AG04449 (cell line): Measurements from ENCODE around the gene DNAH17.

Experiments
- CTCF ChIA-PET: fragments of 350-600 bp; formaldehyde crosslinking; extraction: SDS; loops from one replicate; lab custom pipeline; 2021; ENCODE audit warnings: antibody characterized with exemption; lab: Yijun Ruan, JAX
- POLR2A ChIA-PET: fragments of 400-600, 350-600 bp; formaldehyde crosslinking; extraction: SDS; loops from one replicate; lab custom pipeline; 2020; ENCODE audit warnings: antibody characterized with exemption, inconsistent platforms; lab: Yijun Ruan, JAX
- DNase-seq: peaks from one replicate; pipeline ENCODE4 v3.0.0-alpha.2; 2010; ENCODE audit warnings: low read depth, low spot score
- H3K4me3 ChIP-seq: 2 replicates; pipeline ENCODE4 v1.5.1; 2011; ENCODE audit warnings: low read depth, mild to moderate bottlenecking, control low read depth, low read length
- CTCF ChIP-seq: IDR thresholded peaks from one replicate; pipeline ENCODE4 v1.5.1; 2011; ENCODE audit warnings: mild to moderate bottlenecking, moderate library complexity, low read length, control low read depth, inconsistent platforms; ENCODE audit not compliant: insufficient read depth; ENCODE audit errors: missing control alignments

The DNAH17 gene

DNA sequence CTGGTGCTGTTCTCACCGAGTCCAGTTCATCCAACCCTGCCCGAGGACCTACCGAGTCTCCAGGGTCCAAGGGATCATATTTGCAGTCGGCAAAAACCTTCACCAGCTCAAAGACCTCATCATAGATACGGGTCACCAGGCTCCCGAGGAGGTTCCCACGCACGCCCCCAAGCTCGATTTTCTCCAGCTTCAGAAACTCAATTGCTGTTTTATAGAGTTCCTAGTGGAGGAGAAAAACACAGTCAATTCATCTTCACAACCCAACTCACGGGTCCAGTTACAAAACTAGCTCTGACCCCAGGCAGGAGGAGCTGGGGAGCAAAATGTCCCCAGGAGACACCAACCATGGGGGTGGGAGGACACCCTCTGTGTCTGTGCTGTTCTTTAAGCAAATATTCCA lies 10.2 kb downstream of the DNAH17 start:
- POLR2A ChIA-PET = no interaction called here
- H3K4me3 ChIP-seq = no peak overlapping the region
- CTCF ChIA-PET = no interaction called here
- no peak for TF ChIP-seq CTCF
- DNase-seq = no peak

DNA sequence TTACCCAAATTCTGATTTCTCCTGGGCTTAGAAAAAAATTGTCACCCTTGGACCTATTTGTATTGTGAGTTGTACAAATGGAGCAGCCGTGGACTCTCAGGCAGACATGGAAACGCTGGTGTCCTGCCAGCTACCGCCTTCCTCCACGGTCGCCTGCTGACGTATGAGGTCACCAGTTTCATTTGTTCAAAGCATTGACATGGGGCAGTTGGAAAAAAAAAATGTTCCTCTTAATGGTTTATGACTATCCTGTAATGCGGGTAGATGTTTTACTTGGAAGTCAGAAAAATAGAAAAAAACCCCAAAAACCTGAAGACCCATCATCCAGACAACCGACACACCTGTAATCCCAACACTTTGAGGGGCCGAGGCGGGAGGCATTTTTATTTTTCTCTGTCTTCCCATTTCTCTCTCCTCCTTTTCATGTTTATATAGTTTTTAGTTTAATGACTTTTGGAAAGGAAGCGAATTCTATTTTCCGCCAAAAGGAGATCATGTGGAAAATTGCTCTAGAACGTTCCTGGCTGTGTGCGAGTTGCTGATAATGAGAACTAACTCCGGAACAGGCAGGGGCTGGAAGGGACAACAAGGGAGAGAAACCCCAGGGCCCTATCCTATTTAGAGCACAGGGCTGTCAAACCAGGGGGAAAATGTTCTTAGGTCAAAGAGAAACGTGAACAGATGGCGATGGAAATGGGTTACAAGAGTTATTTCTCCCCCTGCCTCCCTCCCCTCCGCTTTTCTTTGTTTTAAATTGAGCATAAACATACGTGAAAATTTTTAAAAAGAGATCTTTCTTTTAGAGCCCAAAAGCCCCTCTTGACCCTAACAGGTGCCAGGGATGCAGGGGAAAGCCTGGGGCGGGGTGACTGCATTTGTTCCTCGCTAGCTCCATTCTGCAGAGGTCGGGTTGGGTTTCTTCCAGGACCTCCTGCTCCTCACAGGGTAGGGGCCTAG lies 13.7 kb downstream of the DNAH17 start:
- no peak overlapping the region for H3K4me3 ChIP-seq
- DNase-seq = no peak
- TF ChIP-seq CTCF = no peak
- ChIA-PET POLR2A (no interaction called here), CTCF (no interaction called here)

- CTCF ChIA-PET = no interaction called here
- no peak for TF ChIP-seq CTCF
- DNase-seq = no peak
- H3K4me3 ChIP-seq = no peak overlapping the region
- POLR2A ChIA-PET = no interaction called here
Observed at GRCh38 chr17:78562734-78563133, 14.5 kb downstream of the DNAH17 start.

DNA sequence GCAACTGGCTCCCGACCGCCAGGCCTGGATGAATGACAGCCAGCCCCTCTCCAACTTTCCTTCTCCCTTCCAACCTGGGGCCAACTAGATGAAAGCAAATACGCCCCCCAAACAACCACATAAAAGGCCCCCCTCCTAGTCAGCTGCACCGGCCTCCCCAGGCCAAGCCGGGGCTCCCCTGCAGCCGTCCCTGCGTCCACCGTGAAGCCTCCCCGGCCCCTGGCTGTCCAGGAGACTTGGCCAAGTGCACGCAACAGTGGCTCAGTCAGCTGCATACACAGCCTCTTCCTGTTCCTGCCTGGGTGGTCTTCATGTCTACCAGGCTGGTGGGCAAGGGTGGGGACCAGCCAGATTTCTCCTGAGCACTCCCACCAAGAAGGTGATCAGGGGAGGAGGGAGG lies 16.0 kb downstream of the DNAH17 start:
- no peak for DNase-seq
- H3K4me3 ChIP-seq = no peak overlapping the region
- ChIA-PET POLR2A (no interaction called here), CTCF (no interaction called here)
- no peak for TF ChIP-seq CTCF

DNA sequence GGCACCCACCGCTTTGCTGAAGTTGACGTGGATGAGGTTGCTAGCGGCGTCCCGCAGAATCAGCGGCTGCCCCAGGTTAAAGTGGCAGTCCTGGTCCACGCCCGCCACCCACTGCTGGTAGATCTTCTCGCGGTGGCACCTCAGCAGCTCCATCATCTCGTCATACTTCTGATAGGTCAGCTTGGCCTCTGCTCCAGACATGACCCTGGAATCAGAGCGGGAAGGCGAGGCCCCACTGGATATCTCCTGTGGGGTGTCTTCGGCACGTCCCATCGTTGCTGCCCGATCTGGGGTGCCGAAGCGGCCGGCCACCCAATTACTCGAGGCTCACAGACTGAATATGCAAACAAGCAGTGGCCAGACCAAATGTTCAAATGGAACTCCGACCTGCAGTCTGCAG lies 16.5 kb downstream of the DNAH17 start:
- no peak for DNase-seq
- ChIA-PET CTCF (no interaction called here), POLR2A (no interaction called here)
- no peak overlapping the region for H3K4me3 ChIP-seq
- TF ChIP-seq CTCF = no peak

DNA sequence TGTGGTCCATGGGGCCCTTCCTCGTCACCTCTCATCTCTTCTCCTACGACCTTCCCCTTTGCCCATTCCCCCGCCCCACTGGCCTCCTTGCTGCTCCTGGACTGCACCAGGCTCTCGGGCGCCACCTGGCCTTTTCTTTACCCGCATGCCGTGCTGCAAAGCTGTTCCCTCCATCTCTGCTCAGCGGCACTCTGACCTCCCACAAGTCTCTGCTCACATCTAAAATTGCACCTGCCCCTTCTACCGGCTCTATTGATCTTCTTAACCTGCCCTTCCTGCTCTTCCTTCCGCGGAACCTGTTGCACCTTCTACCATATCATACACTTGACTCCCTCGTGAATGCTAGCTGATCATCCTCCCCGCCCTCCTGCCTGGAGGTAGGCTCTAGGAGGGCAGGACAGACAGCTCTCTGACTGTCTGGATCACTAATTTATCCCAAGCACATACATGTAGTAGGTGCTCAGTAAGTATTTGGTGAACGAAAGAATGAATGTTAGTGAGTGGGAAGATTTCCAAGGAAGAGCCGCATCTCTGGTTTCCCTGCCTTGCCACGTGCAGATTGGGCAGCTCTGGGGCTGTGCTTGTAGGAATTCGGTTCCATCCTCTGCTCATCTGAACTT lies 17.3 kb downstream of the DNAH17 start:
- ChIA-PET CTCF (no interaction called here), POLR2A (no interaction called here)
- H3K4me3 ChIP-seq = no peak overlapping the region
- DNase-seq = no peak
- TF ChIP-seq CTCF = no peak
